ENCODE results near the gene APCDD1.
"Not testable (repeated sequence)": the region's sequence is repeated elsewhere in the genome, so short reads cannot be mapped to it uniquely, and the experiment has no call there.

APCDD1 gene

GRCh38 chr18:10524507-10525370 lies 70.3 kb downstream of the APCDD1 start:
- peak in 1 of 56 donors; percentile 45 for DNase-seq

GRCh38 chr18:10525371-10525691 lies 70.9 kb downstream of the APCDD1 start:
- no peak for DNase-seq

GRCh38 chr18:10525697-10526560 lies 71.5 kb downstream of the APCDD1 start, which contains the start of gene NAPG:
Gene NAPG (plus strand): TSS chr18:10526027. CDS start chr18:10526103, 76 bp downstream.
- peak in 55 of 56 donors; percentile 48 to 95 (median 83) for DNase-seq

GRCh38 chr18:10526561-10526949 lies 72.1 kb downstream of the APCDD1 start:
- no peak for DNase-seq

- no peak for DNase-seq
Observed at GRCh38 chr18:10528439-10528838, 74.0 kb downstream of the APCDD1 start.

GRCh38 chr18:10530002-10530401 lies 75.6 kb downstream of the APCDD1 start:
- no peak for DNase-seq

GRCh38 chr18:10530852-10531251 lies 76.4 kb downstream of the APCDD1 start:
- no peak for DNase-seq

GRCh38 chr18:10533111-10533510 lies 78.7 kb downstream of the APCDD1 start:
- no peak for DNase-seq

GRCh38 chr18:10536280-10536679 lies 81.8 kb downstream of the APCDD1 start:
- no peak for DNase-seq

GRCh38 chr18:10537765-10538164 lies 83.3 kb downstream of the APCDD1 start:
- DNase-seq = no peak

- DNase-seq = not testable (repeated sequence)
Observed at GRCh38 chr18:10539124-10539523, 84.7 kb downstream of the APCDD1 start.
